ENCODE measurements around the gene PHF14. TPM values are rescaled to one million over a fixed set of nuclear protein-coding genes. Genes with fewer than 3 reads are reported as not detected.
"Not testable (repeated sequence)": the region's sequence is repeated elsewhere in the genome, so short reads cannot be mapped to it uniquely, and the experiment has no call there.

Gene PHF14
- total RNA-seq, 2 donors from 2014 or later = 52.0 to 53.1 TPM

GRCh38 chr7:10973942-10974911, 555 bp downstream of the PHF14 start:
- H3K4me3 Mint-ChIP-seq = peak overlapping the region; percentile 86
- H3K4me1 ChIP-seq (ENCODE audit: control insufficient read depth, insufficient read depth, low read length) = no peaks in the 10 kb centered on the region
- H3K4me1 Mint-ChIP-seq = peaks cover 25% of the 10 kb centered on the region

GRCh38 chr7:10977113-10977512, 3.4 kb downstream of the PHF14 start:
- H3K9me3 Mint-ChIP-seq = peaks cover 7% of the 10 kb centered on the region
- H3K4me3 Mint-ChIP-seq = no peak overlapping the region
- Histone ChIP-seq H3K27ac (ENCODE audit: low read depth, low read length) (no peak overlapping the region), H3K9me3 (ENCODE audit: control insufficient read depth, low read length) (no peaks in the 10 kb centered on the region), H3K36me3 (ENCODE audit: control insufficient read depth, insufficient read depth, low read length) (peaks cover 13% of the 10 kb centered on the region), H3K4me3 (ENCODE audit: low read length) (peak overlapping the region; percentile 97), H3K9ac (ENCODE audit: extremely low read depth, low read length, poor library complexity, severe bottlenecking) (no peak overlapping the region), H3K27me3 (ENCODE audit: control insufficient read depth, insufficient read depth, low read length, poor library complexity, severe bottlenecking) (no peaks in the 10 kb centered on the region), H3K4me1 (ENCODE audit: control insufficient read depth, insufficient read depth, low read length) (no peaks in the 10 kb centered on the region)
- peaks cover 23% of the 10 kb centered on the region for H3K36me3 Mint-ChIP-seq (ENCODE audit: low read depth)
- H3K27ac Mint-ChIP-seq = no peak overlapping the region
- 93% methylated on average over 3 of the region's 4 CpGs; no CpG with 5 or more reads in 1 of the 2 experiments for WGBS, 2 experiments (ENCODE audit: insufficient coverage in 1 of 2, insufficient read length in 1 of 2)
- H3K27me3 Mint-ChIP-seq (ENCODE audit: insufficient read depth) = no peaks in the 10 kb centered on the region
- H3K4me1 Mint-ChIP-seq = peaks cover 25% of the 10 kb centered on the region
- no peak for TF ChIP-seq CTCF (conservative IDR thresholded peaks at IDR 0.05)
- no peak for DNase-seq

More at GRCh38 chr7:10973942-10974911, 555 bp downstream of the PHF14 start:
- Mint-ChIP-seq H3K36me3 (ENCODE audit: low read depth) (peaks cover 22% of the 10 kb centered on the region), H3K9me3 (peaks cover 7% of the 10 kb centered on the region), H3K27me3 (ENCODE audit: insufficient read depth) (no peaks in the 10 kb centered on the region), H3K27ac (peak overlapping the region; percentile 98)
- Histone ChIP-seq H3K27ac (ENCODE audit: low read depth, low read length) (peak overlapping the region; percentile 94), H3K36me3 (ENCODE audit: control insufficient read depth, insufficient read depth, low read length) (peaks cover 7% of the 10 kb centered on the region), H3K9me3 (ENCODE audit: control insufficient read depth, low read length) (no peaks in the 10 kb centered on the region), H3K4me3 (ENCODE audit: low read length) (peak overlapping the region; percentile 97), H3K27me3 (ENCODE audit: control insufficient read depth, insufficient read depth, low read length, poor library complexity, severe bottlenecking) (no peaks in the 10 kb centered on the region), H3K9ac (ENCODE audit: extremely low read depth, low read length, poor library complexity, severe bottlenecking) (peak overlapping the region; percentile 69)
- TF ChIP-seq CTCF (conservative IDR thresholded peaks at IDR 0.05) = no peak
- peak; percentile 70 for DNase-seq
- 0 to 1% methylated on average over 12 to 47 of the region's 47 CpGs for WGBS, 2 experiments (ENCODE audit: insufficient coverage in 1 of 2, insufficient read length in 1 of 2)

GRCh38 chr7:10981317-10981716, 7.6 kb downstream of the PHF14 start:
- no peak overlapping the region for H3K27ac ChIP-seq (ENCODE audit: low read depth, low read length)
- no peaks in the 10 kb centered on the region for H3K27me3 Mint-ChIP-seq (ENCODE audit: insufficient read depth)

GRCh38 chr7:10990748-10991147, 17.1 kb downstream of the PHF14 start:
- H3K36me3 Mint-ChIP-seq (ENCODE audit: low read depth) = peaks cover 60% of the 10 kb centered on the region
- H3K4me1 ChIP-seq (ENCODE audit: control insufficient read depth, insufficient read depth, low read length); H3K27ac ChIP-seq (ENCODE audit: low read depth, low read length); H3K4me3 ChIP-seq (ENCODE audit: low read length); H3K27me3 Mint-ChIP-seq (ENCODE audit: insufficient read depth); H3K27me3 ChIP-seq (ENCODE audit: control insufficient read depth, insufficient read depth, low read length, poor library complexity, severe bottlenecking); H3K4me1 Mint-ChIP-seq; DNase-seq; H3K4me3 Mint-ChIP-seq; H3K9ac ChIP-seq (ENCODE audit: extremely low read depth, low read length, poor library complexity, severe bottlenecking); H3K27ac Mint-ChIP-seq: not testable (repeated sequence)
- 94 to 95% methylated on average over 3 to 6 of the region's 6 CpGs for WGBS, 2 experiments (ENCODE audit: insufficient coverage in 1 of 2, insufficient read length in 1 of 2)
- H3K9me3 ChIP-seq (ENCODE audit: control insufficient read depth, low read length) = peaks cover 26% of the 10 kb centered on the region
- H3K36me3 ChIP-seq (ENCODE audit: control insufficient read depth, insufficient read depth, low read length) = peaks cover 44% of the 10 kb centered on the region
- peaks cover 24% of the 10 kb centered on the region for H3K9me3 Mint-ChIP-seq

More at GRCh38 chr7:10981317-10981716, 7.6 kb downstream of the PHF14 start:
- WGBS, 2 experiments (ENCODE audit: insufficient coverage in 1 of 2, insufficient read length in 1 of 2) = 93% methylated on average over 2 of the region's 3 CpGs; no CpG with 5 or more reads in 1 of the 2 experiments
- Mint-ChIP-seq H3K27ac (no peak overlapping the region), H3K4me1 (peaks cover 9% of the 10 kb centered on the region), H3K9me3 (no peaks in the 10 kb centered on the region), H3K4me3 (no peak overlapping the region), H3K36me3 (ENCODE audit: low read depth) (peaks cover 34% of the 10 kb centered on the region)
- TF ChIP-seq CTCF (conservative IDR thresholded peaks at IDR 0.05) = no peak
- H3K36me3 ChIP-seq (ENCODE audit: control insufficient read depth, insufficient read depth, low read length) = peaks cover 40% of the 10 kb centered on the region
- H3K4me3 ChIP-seq (ENCODE audit: low read length) = no peak overlapping the region
- no peak for DNase-seq
- H3K4me1 ChIP-seq (ENCODE audit: control insufficient read depth, insufficient read depth, low read length) = no peaks in the 10 kb centered on the region
- H3K9me3 ChIP-seq (ENCODE audit: control insufficient read depth, low read length) = no peaks in the 10 kb centered on the region
- H3K9ac ChIP-seq (ENCODE audit: extremely low read depth, low read length, poor library complexity, severe bottlenecking) = no peak overlapping the region
- no peaks in the 10 kb centered on the region for H3K27me3 ChIP-seq (ENCODE audit: control insufficient read depth, insufficient read depth, low read length, poor library complexity, severe bottlenecking)
